HG03095 (cell line): ENCODE results near the gene PAM16.
A peak's percentile ranks its signal among the peaks of the same experiment; 100 is the strongest.

Experiments
- ATAC-seq: cut with Tn5 transposase; IDR thresholded peaks from one replicate; pipeline ENCODE4 v1.9.1; 2021; ENCODE audit warnings: moderate library complexity; ENCODE audit not compliant: unreplicated experiment

PAM16 gene

GRCh38 chr16:4307215-4308037 lies 43.7 kb downstream of the PAM16 start:
- ATAC-seq: peak; percentile 81

- no peak for ATAC-seq
Observed at GRCh38 chr16:4306470-4307214, 44.5 kb downstream of the PAM16 start.

- no peak for ATAC-seq
Observed at GRCh38 chr16:4303973-4304372, 47.1 kb downstream of the PAM16 start.

- ATAC-seq: no peak
Observed at GRCh38 chr16:4301968-4302367, 49.2 kb downstream of the PAM16 start.

- ATAC-seq: no peak
Observed at GRCh38 chr16:4301177-4301576, 49.9 kb downstream of the PAM16 start.

GRCh38 chr16:4298761-4299522 lies 52.2 kb downstream of the PAM16 start:
- ATAC-seq: no peak

- ATAC-seq: no peak
Observed at GRCh38 chr16:4297480-4297879, 53.6 kb downstream of the PAM16 start.

GRCh38 chr16:4295581-4295980 lies 55.5 kb downstream of the PAM16 start:
- no peak for ATAC-seq

- ATAC-seq: no peak
Observed at GRCh38 chr16:4293822-4294457, 57.2 kb downstream of the PAM16 start.

GRCh38 chr16:4293181-4293716 lies 57.9 kb downstream of the PAM16 start:
- ATAC-seq: no peak

GRCh38 chr16:4291699-4292098 lies 59.4 kb downstream of the PAM16 start:
- ATAC-seq: no peak
